ENCODE results near the gene RAP1GAP. TPM values are rescaled to one million over a fixed set of nuclear protein-coding genes. Genes with fewer than 3 reads are reported as not detected.

RAP1GAP gene
- total and polyA plus RNA-seq, 3 experiments from 2014 or later: 0.44 to 0.50 TPM; not detected in 1

DNA sequence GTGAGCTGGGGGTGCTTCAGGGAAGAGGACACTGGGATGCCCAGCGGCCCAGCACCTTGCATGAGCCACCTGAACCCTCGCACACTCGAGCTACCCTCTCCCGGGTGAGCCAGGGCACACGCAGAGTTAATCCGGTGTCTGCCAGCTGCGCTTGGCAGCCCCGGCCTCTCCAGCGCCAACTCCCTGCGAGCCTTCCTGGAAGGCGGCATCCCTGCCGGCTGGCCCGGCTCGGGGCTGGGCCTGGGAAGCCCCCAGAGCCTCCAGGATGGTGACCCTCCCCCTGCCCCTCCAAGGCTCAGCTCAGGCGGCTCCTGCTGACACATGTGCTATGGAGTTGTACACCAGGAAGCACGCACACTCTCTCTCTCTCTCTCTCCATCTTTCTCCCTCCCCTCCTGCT is 48.7 kb downstream of the RAP1GAP start:
- Mint-ChIP-seq H3K4me3 (no peak overlapping the region), H3K9me3 (no peaks in the 10 kb centered on the region), H3K27ac (no peak overlapping the region), H3K4me1 (peaks cover 5 to 13% (median 6%) of the 10 kb centered on the region in 3 donors), H3K27me3 (peaks cover 19 to 38% of the 10 kb centered on the region in 2 donors), H3K36me3 (no peaks in the 10 kb centered on the region)
- H3K4me1 ChIP-seq (ENCODE audit: insufficient read depth, low read length): no peaks in the 10 kb centered on the region
- POLR2A ChIA-PET: no interaction called here
- no peak overlapping the region for H3K27ac ChIP-seq (ENCODE audit: low read depth, low read length)
- H3K36me3 ChIP-seq (ENCODE audit: insufficient read depth, low read length): no peaks in the 10 kb centered on the region
- no peaks in the 10 kb centered on the region for H3K27me3 ChIP-seq (ENCODE audit: insufficient read depth, low read length, poor library complexity, severe bottlenecking)
- DNase-seq: no peak
- H3K4me3 ChIP-seq (ENCODE audit: low read length): no peak overlapping the region
- CTCF ChIA-PET: no interaction called here
- H3K9me3 ChIP-seq (ENCODE audit: low read length): no peaks in the 10 kb centered on the region

DNA sequence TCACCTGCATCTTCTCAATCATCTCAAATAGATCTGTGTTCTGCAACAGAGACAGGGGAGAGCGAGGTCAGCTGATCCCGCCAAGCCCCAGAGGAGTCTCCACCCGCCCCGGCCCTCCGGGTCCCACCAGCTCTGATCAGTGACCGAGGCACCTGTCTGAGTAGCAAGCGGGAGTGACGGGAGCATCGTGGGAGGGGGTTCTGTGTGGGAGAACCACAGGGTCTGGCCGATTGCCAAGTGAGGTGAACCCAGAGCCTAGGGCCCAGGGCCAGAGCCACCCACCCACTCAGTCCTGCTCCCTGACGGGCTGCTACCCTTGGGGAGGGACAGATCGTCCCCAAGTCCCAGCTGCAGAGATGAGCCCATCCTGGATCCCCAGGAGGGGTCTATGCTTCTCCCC is 49.1 kb downstream of the RAP1GAP start:
- H3K36me3 Mint-ChIP-seq: no peaks in the 10 kb centered on the region
- POLR2A ChIA-PET: no interaction called here
- CTCF ChIA-PET: no interaction called here
- no peaks in the 10 kb centered on the region for H3K9me3 Mint-ChIP-seq
- H3K9me3 ChIP-seq (ENCODE audit: low read length): no peaks in the 10 kb centered on the region
- DNase-seq: no peak
- H3K27me3 Mint-ChIP-seq: peaks cover 19 to 38% of the 10 kb centered on the region in 2 donors
- H3K4me3 ChIP-seq (ENCODE audit: low read length): no peak overlapping the region
- no peak overlapping the region for H3K4me3 Mint-ChIP-seq
- no peaks in the 10 kb centered on the region for H3K36me3 ChIP-seq (ENCODE audit: insufficient read depth, low read length)
- H3K27me3 ChIP-seq (ENCODE audit: insufficient read depth, low read length, poor library complexity, severe bottlenecking): no peaks in the 10 kb centered on the region
- no peaks in the 10 kb centered on the region for H3K4me1 ChIP-seq (ENCODE audit: insufficient read depth, low read length)
- no peak overlapping the region for H3K27ac ChIP-seq (ENCODE audit: low read depth, low read length)
- no peak overlapping the region for H3K27ac Mint-ChIP-seq
- peaks cover 5 to 13% (median 6%) of the 10 kb centered on the region in 3 donors for H3K4me1 Mint-ChIP-seq

- DNase-seq: no peak
- ChIA-PET POLR2A (no interaction called here), CTCF (no interaction called here)
- H3K27ac ChIP-seq (ENCODE audit: low read depth, low read length): no peak overlapping the region
- Mint-ChIP-seq H3K36me3 (no peaks in the 10 kb centered on the region), H3K9me3 (no peaks in the 10 kb centered on the region), H3K4me3 (no peak overlapping the region), H3K27me3 (peaks cover 19 to 38% of the 10 kb centered on the region in 2 donors), H3K4me1 (peaks cover 5 to 13% (median 6%) of the 10 kb centered on the region in 3 donors), H3K27ac (no peak overlapping the region)
- no peaks in the 10 kb centered on the region for H3K27me3 ChIP-seq (ENCODE audit: insufficient read depth, low read length, poor library complexity, severe bottlenecking)
- no peaks in the 10 kb centered on the region for H3K9me3 ChIP-seq (ENCODE audit: low read length)
- no peaks in the 10 kb centered on the region for H3K4me1 ChIP-seq (ENCODE audit: insufficient read depth, low read length)
- H3K4me3 ChIP-seq (ENCODE audit: low read length): no peak overlapping the region
- no peaks in the 10 kb centered on the region for H3K36me3 ChIP-seq (ENCODE audit: insufficient read depth, low read length)
Observed at GRCh38 chr1:21619375-21619947, 49.7 kb downstream of the RAP1GAP start.

GRCh38 chr1:21618561-21619374 is 50.4 kb downstream of the RAP1GAP start:
- Mint-ChIP-seq H3K27me3 (peaks cover 19 to 34% of the 10 kb centered on the region in 2 donors), H3K9me3 (no peaks in the 10 kb centered on the region), H3K4me1 (peaks cover 5 to 13% (median 6%) of the 10 kb centered on the region in 3 donors), H3K27ac (no peak overlapping the region), H3K36me3 (no peaks in the 10 kb centered on the region), H3K4me3 (no peak overlapping the region)
- Histone ChIP-seq H3K9me3 (ENCODE audit: low read length) (no peaks in the 10 kb centered on the region), H3K27ac (ENCODE audit: low read depth, low read length) (no peak overlapping the region), H3K4me1 (ENCODE audit: insufficient read depth, low read length) (no peaks in the 10 kb centered on the region), H3K27me3 (ENCODE audit: insufficient read depth, low read length, poor library complexity, severe bottlenecking) (no peaks in the 10 kb centered on the region), H3K36me3 (ENCODE audit: insufficient read depth, low read length) (no peaks in the 10 kb centered on the region), H3K4me3 (ENCODE audit: low read length) (no peak overlapping the region)
- no peak for DNase-seq
- CTCF ChIA-PET: no interaction called here
- POLR2A ChIA-PET: no interaction called here

DNA sequence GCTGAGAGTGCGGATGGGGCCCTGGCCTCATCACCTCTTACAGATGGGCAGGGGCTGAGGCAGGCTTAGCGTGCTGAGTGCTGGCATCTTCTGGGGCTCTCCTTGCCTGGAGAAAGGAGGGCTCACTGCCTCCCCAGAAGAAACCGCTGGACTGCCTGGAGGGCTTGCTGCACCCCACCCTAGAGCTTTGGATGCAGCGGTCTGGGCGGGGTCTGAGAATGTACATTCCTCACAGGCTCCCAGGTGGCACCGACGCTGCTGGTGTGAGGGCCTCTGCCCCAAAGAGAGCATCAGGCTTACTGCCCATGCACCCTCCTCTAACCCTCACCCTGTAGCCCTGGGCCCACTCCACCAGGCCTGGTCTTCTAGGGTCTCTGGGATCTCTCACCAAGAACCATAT is 51.1 kb downstream of the RAP1GAP start:
- no peaks in the 10 kb centered on the region for H3K36me3 ChIP-seq (ENCODE audit: insufficient read depth, low read length)
- Mint-ChIP-seq H3K9me3 (no peaks in the 10 kb centered on the region), H3K4me1 (peaks cover 5 to 12% (median 6%) of the 10 kb centered on the region in 3 donors), H3K27me3 (peaks cover 19 to 33% of the 10 kb centered on the region in 2 donors), H3K36me3 (no peaks in the 10 kb centered on the region), H3K4me3 (no peak overlapping the region), H3K27ac (no peak overlapping the region)
- POLR2A ChIA-PET: no interaction called here
- no peak overlapping the region for H3K27ac ChIP-seq (ENCODE audit: low read depth, low read length)
- CTCF ChIA-PET: no interaction called here
- H3K4me3 ChIP-seq (ENCODE audit: low read length): no peak overlapping the region
- no peaks in the 10 kb centered on the region for H3K27me3 ChIP-seq (ENCODE audit: insufficient read depth, low read length, poor library complexity, severe bottlenecking)
- DNase-seq: no peak
- H3K9me3 ChIP-seq (ENCODE audit: low read length): no peaks in the 10 kb centered on the region
- H3K4me1 ChIP-seq (ENCODE audit: insufficient read depth, low read length): no peaks in the 10 kb centered on the region

DNA sequence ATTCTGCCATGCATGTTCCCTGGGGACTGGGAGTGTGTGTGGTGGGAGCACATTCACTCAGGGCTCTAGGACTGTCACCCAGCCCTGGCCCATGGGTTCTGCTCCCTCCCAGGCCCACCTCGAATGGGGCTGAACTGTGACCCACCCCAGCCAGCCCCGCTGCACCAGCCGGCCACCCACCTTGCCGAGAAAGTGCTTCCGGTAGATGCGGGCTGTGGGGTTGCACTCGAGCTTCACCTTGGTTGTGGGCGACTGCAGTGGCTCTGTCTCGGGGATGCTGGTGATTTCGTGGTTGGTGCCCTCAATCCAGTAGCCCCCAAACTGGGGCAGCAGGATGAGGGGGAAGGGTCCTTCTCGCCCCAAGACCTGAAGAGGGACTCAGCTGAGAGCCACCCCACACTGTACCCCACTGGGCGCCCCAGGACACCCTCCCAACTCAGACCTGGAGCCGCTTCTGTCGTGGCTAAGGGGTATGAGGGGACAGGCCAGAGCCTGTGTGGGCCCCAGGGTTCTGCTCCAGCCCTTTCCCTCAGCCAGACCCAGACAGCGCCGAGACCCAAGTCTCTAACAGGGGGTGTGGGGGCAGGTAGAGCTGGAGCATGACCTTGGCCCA is 51.9 kb downstream of the RAP1GAP start:
- no peaks in the 10 kb centered on the region for H3K9me3 ChIP-seq (ENCODE audit: low read length)
- H3K27me3 ChIP-seq (ENCODE audit: insufficient read depth, low read length, poor library complexity, severe bottlenecking): no peaks in the 10 kb centered on the region
- Mint-ChIP-seq H3K27ac (no peak overlapping the region), H3K9me3 (no peaks in the 10 kb centered on the region), H3K27me3 (peaks cover 13 to 28% of the 10 kb centered on the region in 2 donors), H3K4me3 (no peak overlapping the region), H3K4me1 (peaks cover 5 to 7% (median 5%) of the 10 kb centered on the region in 3 donors), H3K36me3 (no peaks in the 10 kb centered on the region)
- ChIA-PET POLR2A (no interaction called here), CTCF (no interaction called here)
- H3K4me3 ChIP-seq (ENCODE audit: low read length): no peak overlapping the region
- H3K4me1 ChIP-seq (ENCODE audit: insufficient read depth, low read length): no peaks in the 10 kb centered on the region
- no peaks in the 10 kb centered on the region for H3K36me3 ChIP-seq (ENCODE audit: insufficient read depth, low read length)
- DNase-seq: no peak
- H3K27ac ChIP-seq (ENCODE audit: low read depth, low read length): no peak overlapping the region

GRCh38 chr1:21616372-21616771 is 52.8 kb downstream of the RAP1GAP start:
- peaks cover under 1 to 1% (median under 1%) of the 10 kb centered on the region in 3 donors for H3K4me1 Mint-ChIP-seq
- peaks cover 9 to 23% of the 10 kb centered on the region in 2 donors for H3K27me3 Mint-ChIP-seq
- no peak for DNase-seq
- no peaks in the 10 kb centered on the region for H3K36me3 ChIP-seq (ENCODE audit: insufficient read depth, low read length)
- H3K9me3 ChIP-seq (ENCODE audit: low read length): no peaks in the 10 kb centered on the region
- no peaks in the 10 kb centered on the region for H3K36me3 Mint-ChIP-seq
- H3K27ac ChIP-seq (ENCODE audit: low read depth, low read length): no peak overlapping the region
- no peak overlapping the region for H3K4me3 ChIP-seq (ENCODE audit: low read length)
- CTCF ChIA-PET: no interaction called here
- POLR2A ChIA-PET: no interaction called here
- no peaks in the 10 kb centered on the region for H3K9me3 Mint-ChIP-seq
- no peaks in the 10 kb centered on the region for H3K27me3 ChIP-seq (ENCODE audit: insufficient read depth, low read length, poor library complexity, severe bottlenecking)
- H3K27ac Mint-ChIP-seq: no peak overlapping the region
- H3K4me1 ChIP-seq (ENCODE audit: insufficient read depth, low read length): no peaks in the 10 kb centered on the region
- no peak overlapping the region for H3K4me3 Mint-ChIP-seq

DNA sequence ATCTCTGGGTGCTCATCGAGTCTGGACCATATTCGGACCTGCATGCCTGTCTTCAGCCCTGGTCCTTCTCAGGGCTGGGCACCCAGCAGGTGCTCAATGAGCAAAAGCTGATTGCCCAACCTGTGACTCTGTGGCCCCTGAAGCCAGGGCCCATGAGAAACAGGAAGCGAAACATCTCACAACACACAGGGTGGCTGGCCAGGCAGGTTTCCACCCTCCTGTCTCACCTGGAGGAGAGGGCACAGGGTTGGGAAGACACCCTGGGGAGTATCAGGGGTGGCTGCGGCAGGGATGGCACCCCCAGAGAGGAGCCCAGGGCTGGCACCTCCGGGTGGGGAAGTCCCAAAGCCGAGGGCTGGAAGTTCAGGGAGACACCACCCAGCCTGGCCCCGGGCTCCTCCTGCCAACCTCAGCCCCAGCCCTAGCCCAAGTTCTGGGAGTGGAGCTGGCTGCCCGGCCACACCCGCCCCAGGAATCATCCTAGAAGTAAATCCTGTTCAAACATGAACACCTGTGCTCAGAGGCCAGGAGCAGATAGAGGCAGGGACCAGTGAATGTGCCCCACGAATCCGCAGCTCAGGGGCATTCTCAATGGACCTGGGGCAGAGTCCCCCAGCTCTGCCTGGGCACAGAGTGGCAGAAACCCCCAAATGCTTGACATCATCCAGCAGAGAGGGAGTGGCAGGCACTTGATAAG is 54.6 kb downstream of the RAP1GAP start:
- no peak overlapping the region for H3K4me3 Mint-ChIP-seq
- H3K9me3 Mint-ChIP-seq: no peaks in the 10 kb centered on the region
- no peak overlapping the region for H3K27ac ChIP-seq (ENCODE audit: low read depth, low read length)
- H3K36me3 ChIP-seq (ENCODE audit: insufficient read depth, low read length): no peaks in the 10 kb centered on the region
- no peaks in the 10 kb centered on the region for H3K36me3 Mint-ChIP-seq
- H3K27ac Mint-ChIP-seq: no peak overlapping the region
- no peak for DNase-seq
- no peaks in the 10 kb centered on the region for H3K27me3 ChIP-seq (ENCODE audit: insufficient read depth, low read length, poor library complexity, severe bottlenecking)
- ChIA-PET POLR2A (no interaction called here), CTCF (no interaction called here)
- no peaks in the 10 kb centered on the region for H3K9me3 ChIP-seq (ENCODE audit: low read length)
- H3K4me1 ChIP-seq (ENCODE audit: insufficient read depth, low read length): no peaks in the 10 kb centered on the region
- no peak overlapping the region for H3K4me3 ChIP-seq (ENCODE audit: low read length)
- H3K27me3 Mint-ChIP-seq: peaks cover 4 to 12% of the 10 kb centered on the region in 2 donors
- H3K4me1 Mint-ChIP-seq: no peaks in the 10 kb centered on the region

Measured in CD8-positive, alpha-beta memory T cell (primary cell).